ENCODE data around the gene FHL3.

Gene FHL3

GRCh38 chr1:38030596-38031512 lies 25.5 kb upstream of the FHL3 start:
- no peak for DNase-seq (ENCODE audit: low read depth)
- H3K4me3 ChIP-seq (ENCODE audit: low read length), result no peak overlapping the region
- TF ChIP-seq, protein P1, sequence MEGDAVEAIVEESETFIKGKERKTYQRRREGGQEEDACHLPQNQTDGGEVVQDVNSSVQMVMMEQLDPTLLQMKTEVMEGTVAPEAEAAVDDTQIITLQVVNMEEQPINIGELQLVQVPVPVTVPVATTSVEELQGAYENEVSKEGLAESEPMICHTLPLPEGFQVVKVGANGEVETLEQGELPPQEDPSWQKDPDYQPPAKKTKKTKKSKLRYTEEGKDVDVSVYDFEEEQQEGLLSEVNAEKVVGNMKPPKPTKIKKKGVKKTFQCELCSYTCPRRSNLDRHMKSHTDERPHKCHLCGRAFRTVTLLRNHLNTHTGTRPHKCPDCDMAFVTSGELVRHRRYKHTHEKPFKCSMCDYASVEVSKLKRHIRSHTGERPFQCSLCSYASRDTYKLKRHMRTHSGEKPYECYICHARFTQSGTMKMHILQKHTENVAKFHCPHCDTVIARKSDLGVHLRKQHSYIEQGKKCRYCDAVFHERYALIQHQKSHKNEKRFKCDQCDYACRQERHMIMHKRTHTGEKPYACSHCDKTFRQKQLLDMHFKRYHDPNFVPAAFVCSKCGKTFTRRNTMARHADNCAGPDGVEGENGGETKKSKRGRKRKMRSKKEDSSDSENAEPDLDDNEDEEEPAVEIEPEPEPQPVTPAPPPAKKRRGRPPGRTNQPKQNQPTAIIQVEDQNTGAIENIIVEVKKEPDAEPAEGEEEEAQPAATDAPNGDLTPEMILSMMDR (conservative IDR thresholded peaks at IDR 0.05; ENCODE audit: low read length), result no peak

- TF ChIP-seq, protein P1 (conservative IDR thresholded peaks at IDR 0.05; ENCODE audit: low read length), result no peak
- peak; percentile 49 for DNase-seq (ENCODE audit: low read depth)
- no peak overlapping the region for H3K4me3 ChIP-seq (ENCODE audit: low read length)
Measured at GRCh38 chr1:38029685-38030511, 24.6 kb upstream of the FHL3 start.

GRCh38 chr1:38029081-38029681 lies 23.9 kb upstream of the FHL3 start:
- H3K4me3 ChIP-seq (ENCODE audit: low read length), result no peak overlapping the region

DNA sequence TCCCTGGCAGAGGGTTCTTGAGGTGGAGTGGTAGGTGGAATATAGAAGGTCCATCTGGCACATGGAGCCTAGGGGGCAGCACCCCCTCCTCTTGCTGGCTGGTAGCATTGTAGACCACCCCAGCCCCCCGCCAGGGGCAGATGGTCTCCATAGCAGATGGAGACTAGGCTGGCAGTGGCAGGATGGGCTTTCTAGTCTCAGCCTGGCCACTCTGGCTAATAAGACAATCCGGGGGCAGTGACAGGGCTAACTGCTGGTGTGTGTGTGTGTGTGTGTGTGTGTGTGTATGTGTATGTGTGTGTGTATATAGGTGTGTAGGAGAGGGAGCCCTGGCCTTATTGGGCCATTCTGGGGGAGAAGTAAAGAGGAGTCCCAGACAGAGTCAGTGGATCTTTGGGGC lies 23.4 kb upstream of the FHL3 start:
- no peak for DNase-seq (ENCODE audit: low read depth)
- H3K4me3 ChIP-seq (ENCODE audit: low read length), result no peak overlapping the region
- TF ChIP-seq, protein P1 (conservative IDR thresholded peaks at IDR 0.05; ENCODE audit: low read length), result no peak

More at GRCh38 chr1:38029081-38029681, 23.9 kb upstream of the FHL3 start:
- TF ChIP-seq, protein P1 (conservative IDR thresholded peaks at IDR 0.05; ENCODE audit: low read length), result no peak
- DNase-seq (ENCODE audit: low read depth), result no peak

DNA sequence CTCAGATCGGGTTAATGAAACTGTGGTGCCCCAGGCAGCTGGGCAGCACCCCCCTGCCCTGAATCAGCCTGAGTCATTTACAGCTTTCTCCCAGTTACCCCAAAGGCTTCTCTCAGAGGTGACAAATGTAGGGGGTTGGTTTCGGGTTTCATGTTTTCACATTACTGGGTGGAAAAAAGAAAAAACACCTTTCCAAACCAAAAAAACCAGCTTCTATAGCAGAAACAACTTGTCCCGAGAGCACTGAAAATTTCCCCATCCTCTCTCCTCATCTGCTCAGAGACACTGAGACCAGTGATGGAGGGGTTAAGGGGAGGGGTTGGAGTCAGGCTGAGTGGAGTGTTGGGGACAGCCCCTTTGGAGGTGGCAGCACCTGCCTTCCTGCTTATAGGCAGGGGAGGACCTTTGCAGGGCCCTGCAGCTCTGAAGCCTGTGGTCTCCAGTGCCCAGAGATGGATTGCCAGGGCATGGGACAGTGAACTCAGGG lies 22.8 kb upstream of the FHL3 start:
- no peak for DNase-seq (ENCODE audit: low read depth)
- no peak overlapping the region for H3K4me3 ChIP-seq (ENCODE audit: low read length)
- TF ChIP-seq, protein P1 (conservative IDR thresholded peaks at IDR 0.05; ENCODE audit: low read length), result no peak

DNA sequence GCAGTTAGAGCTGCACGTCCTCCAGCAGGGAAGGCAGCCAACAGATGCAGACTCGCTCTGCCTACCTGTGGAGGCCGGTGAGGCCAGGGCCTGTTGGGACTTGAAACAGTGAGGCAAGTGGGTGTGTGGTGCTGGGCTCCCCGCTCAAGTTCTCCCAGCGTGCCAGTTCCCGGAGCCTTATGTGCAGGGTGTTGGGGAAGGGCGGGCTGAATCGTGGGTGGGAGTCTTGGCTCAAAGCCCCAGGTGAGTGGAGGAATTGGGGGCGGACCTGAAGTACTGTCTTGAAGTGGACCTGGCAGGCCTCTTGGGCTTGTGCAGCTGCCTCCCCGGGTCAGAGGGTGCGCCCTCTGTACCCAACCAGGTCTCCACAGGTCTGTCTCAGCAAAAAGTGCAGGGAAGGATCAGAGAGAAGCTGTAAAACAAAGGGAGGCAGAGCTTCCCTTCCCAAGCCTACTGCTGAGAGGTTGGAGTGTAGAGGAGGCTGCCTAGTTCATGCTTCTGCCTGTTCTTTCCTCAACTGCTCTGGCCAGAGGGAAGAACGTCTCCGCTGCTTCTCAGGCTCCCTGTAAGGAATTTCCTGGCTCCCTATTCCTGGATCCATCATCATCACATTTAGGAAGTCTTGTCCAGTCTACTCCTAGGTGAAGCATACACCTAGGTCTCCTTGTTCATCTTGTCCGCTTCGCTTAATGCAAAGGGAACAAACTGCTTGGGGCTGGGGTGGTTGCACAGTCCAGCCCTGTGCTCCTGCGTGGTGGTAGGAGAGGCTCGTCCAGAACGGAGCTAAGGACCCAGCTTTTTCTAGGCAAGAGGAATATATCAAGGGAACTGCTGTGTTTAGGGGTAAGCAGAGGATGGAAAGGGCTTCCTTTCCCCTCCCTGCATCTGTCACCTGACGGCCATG lies 22.1 kb upstream of the FHL3 start:
- no peak overlapping the region for H3K4me3 ChIP-seq (ENCODE audit: low read length)
- TF ChIP-seq, protein P1 (conservative IDR thresholded peaks at IDR 0.05; ENCODE audit: low read length), result no peak
- no peak for DNase-seq (ENCODE audit: low read depth)
